OCI-LY1 (cell line): Measurements from ENCODE around the gene GORAB.

Experiments used
- EZH2 ChIP-seq: fragments of 200-600 bp; sonication (generic), shearing (Covaris generic); IDR thresholded peaks from 2 replicates; pipeline ENCODE4 v1.8.0; 2017; ENCODE audit warnings: borderline replicate concordance, mixed run types, mild to moderate bottlenecking, antibody characterized with exemption, low read length, moderate library complexity, mixed read lengths
- TF ChIP-seq, protein P1 (sequence below): fragments of 200-600 bp; sonication (generic), shearing (Covaris generic); IDR thresholded peaks from 2 replicates; pipeline ENCODE4 v1.5.1; 2017; ENCODE audit warnings: mild to moderate bottlenecking, antibody characterized with exemption, low read length, moderate library complexity, mixed read lengths

GRCh38 chr1:170530972-170531757, 801 bp upstream of the GORAB start:
- TF ChIP-seq, protein P1, sequence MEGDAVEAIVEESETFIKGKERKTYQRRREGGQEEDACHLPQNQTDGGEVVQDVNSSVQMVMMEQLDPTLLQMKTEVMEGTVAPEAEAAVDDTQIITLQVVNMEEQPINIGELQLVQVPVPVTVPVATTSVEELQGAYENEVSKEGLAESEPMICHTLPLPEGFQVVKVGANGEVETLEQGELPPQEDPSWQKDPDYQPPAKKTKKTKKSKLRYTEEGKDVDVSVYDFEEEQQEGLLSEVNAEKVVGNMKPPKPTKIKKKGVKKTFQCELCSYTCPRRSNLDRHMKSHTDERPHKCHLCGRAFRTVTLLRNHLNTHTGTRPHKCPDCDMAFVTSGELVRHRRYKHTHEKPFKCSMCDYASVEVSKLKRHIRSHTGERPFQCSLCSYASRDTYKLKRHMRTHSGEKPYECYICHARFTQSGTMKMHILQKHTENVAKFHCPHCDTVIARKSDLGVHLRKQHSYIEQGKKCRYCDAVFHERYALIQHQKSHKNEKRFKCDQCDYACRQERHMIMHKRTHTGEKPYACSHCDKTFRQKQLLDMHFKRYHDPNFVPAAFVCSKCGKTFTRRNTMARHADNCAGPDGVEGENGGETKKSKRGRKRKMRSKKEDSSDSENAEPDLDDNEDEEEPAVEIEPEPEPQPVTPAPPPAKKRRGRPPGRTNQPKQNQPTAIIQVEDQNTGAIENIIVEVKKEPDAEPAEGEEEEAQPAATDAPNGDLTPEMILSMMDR = no peak
- no peak for TF ChIP-seq EZH2
